Stimulated activated naive CD8-positive, alpha-beta T cell treated with anti-CD3 and anti-CD28 coated beads, Interleukin-15, amount 100 ng/mL, for 72 hours (primary cell): ENCODE data around the gene PLEKHA5.
A peak's percentile ranks its signal among the peaks of the same experiment; 100 is the strongest.
"Not testable (repeated sequence)": the region's sequence is repeated elsewhere in the genome, so short reads cannot be mapped to it uniquely, and the experiment has no call there.

Experiments used
- ATAC-seq: fragments of 150-1000 bp; cut with Tn5 transposase; 2 replicates; pipeline ENCODE4 v1.10.0; 2021; ENCODE audit warnings: mild to moderate bottlenecking, moderate library complexity
- DNase-seq, 2 donors: peaks; one replicate each; pipeline ENCODE4 v3.0.0; 2021 to 2022
- H3K27ac Mint-ChIP-seq, 2 donors: one replicate each; pipeline ENCODE4 v1.8.0; 2022; ENCODE audit warnings: mild to moderate bottlenecking in 2 of 2, mixed read lengths in 2 of 2, moderate library complexity in 2 of 2
- H3K27me3 Mint-ChIP-seq: one replicate; pipeline ENCODE4 v1.8.0; 2022; ENCODE audit warnings: mixed read lengths
- H3K4me1 Mint-ChIP-seq: one replicate; pipeline ENCODE4 v1.8.0; 2022; ENCODE audit warnings: mild to moderate bottlenecking, mixed read lengths
- H3K4me3 Mint-ChIP-seq, 2 donors: one replicate each; pipeline ENCODE4 v1.8.0; 2022; ENCODE audit warnings: mild to moderate bottlenecking in 2 of 2, mixed read lengths in 2 of 2, moderate library complexity in 1 of 2
- H3K9me3 Mint-ChIP-seq, 2 donors: one replicate each; pipeline ENCODE4 v1.8.0; 2022; ENCODE audit warnings: mixed read lengths in 2 of 2

Gene PLEKHA5, protein sequence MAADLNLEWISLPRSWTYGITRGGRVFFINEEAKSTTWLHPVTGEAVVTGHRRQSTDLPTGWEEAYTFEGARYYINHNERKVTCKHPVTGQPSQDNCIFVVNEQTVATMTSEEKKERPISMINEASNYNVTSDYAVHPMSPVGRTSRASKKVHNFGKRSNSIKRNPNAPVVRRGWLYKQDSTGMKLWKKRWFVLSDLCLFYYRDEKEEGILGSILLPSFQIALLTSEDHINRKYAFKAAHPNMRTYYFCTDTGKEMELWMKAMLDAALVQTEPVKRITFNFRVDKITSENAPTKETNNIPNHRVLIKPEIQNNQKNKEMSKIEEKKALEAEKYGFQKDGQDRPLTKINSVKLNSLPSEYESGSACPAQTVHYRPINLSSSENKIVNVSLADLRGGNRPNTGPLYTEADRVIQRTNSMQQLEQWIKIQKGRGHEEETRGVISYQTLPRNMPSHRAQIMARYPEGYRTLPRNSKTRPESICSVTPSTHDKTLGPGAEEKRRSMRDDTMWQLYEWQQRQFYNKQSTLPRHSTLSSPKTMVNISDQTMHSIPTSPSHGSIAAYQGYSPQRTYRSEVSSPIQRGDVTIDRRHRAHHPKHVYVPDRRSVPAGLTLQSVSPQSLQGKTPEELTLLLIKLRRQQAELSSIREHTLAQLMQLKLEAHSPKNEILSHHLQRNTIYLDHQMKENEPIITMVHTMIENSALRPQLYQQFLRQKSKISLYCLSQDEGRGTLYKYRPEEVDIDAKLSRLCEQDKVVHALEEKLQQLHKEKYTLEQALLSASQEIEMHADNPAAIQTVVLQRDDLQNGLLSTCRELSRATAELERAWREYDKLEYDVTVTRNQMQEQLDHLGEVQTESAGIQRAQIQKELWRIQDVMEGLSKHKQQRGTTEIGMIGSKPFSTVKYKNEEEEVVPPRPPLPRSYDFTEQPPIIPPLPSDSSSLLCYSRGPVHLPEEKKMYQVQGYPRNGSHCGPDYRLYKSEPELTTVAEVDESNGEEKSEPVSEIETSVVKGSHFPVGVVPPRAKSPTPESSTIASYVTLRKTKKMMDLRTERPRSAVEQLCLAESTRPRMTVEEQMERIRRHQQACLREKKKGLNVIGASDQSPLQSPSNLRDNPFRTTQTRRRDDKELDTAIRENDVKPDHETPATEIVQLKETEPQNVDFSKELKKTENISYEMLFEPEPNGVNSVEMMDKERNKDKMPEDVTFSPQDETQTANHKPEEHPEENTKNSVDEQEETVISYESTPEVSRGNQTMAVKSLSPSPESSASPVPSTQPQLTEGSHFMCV

DNA sequence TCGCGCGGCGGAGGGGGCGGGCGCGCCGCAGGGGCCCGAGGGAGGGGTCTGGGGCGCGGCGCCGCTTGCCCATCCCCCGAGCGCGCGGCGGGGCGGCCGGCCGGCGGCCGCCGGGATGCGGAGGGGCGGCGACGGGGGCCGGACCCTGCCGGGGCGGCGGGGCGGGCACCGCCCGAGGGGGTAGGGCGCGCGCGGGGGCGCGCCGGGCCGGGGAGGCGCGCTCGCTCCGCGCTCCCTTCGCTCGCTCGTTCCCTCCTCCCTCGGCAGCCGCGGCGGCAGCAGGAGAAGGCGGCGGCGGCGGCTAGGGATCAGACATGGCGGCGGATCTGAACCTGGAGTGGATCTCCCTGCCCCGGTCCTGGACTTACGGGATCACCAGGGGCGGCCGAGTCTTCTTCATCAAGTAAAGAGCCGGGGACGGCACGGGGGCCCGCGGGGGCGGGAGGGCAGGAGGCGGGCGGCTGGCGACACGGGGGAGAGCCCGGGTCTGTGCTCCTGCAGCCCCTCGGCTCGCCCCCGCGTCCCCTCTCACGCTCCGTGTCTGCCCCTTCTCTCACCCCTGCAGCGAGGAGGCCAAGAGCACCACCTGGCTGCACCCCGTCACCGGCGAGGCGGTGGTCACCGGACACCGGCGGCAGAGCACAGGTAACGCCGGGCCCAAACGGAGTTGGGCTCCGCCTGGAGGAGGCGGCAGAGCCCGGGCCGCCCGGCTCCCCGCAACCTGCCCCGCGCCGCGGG lies at the start of gene PLEKHA5:
Gene PLEKHA5, plus strand, starts transcription at position 248 of the 738 bp plus-strand sequence. Its CDS starts 67 bp downstream, at position 315.
- DNase-seq (peak; percentile 38 to 47), ATAC-seq (peak; percentile 76)
- Mint-ChIP-seq H3K27ac (peak within 1 kb of the TSS; percentile 42 to 85), H3K9me3 (peaks cover 10 to 12% of the 10 kb centered on the region in 2 donors), H3K4me3 (peak within 1 kb of the TSS; percentile 88 to 96), H3K27me3 (peaks cover 32% of the 10 kb centered on the region), H3K4me1 (peaks cover 11% of the 10 kb centered on the region)

DNA sequence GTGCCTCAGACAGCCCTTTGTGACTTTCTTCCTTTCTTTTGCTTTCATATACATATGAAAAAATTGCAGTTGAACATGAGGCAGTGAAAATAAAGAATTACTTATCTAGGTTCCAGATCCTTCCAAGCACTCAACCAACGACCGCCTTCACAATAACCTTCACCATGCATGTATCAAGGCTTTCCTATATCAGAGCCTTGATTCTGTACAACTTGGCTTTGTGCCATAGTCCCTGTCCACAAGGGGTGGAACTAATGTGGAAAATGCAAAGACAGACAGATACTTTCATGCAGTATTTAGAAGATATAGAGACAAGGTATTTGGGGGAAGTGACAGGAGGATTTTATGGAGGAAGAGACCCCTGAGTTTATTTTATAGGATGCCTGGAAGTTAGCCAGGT lies 48.6 kb upstream of the PLEKHA5 start:
- H3K4me3 Mint-ChIP-seq = no peak overlapping the region
- no peaks in the 10 kb centered on the region for H3K27me3 Mint-ChIP-seq
- no peak overlapping the region for H3K27ac Mint-ChIP-seq
- no peaks in the 10 kb centered on the region for H3K4me1 Mint-ChIP-seq
- ATAC-seq = no peak
- no peak for DNase-seq
- no peaks in the 10 kb centered on the region for H3K9me3 Mint-ChIP-seq

DNA sequence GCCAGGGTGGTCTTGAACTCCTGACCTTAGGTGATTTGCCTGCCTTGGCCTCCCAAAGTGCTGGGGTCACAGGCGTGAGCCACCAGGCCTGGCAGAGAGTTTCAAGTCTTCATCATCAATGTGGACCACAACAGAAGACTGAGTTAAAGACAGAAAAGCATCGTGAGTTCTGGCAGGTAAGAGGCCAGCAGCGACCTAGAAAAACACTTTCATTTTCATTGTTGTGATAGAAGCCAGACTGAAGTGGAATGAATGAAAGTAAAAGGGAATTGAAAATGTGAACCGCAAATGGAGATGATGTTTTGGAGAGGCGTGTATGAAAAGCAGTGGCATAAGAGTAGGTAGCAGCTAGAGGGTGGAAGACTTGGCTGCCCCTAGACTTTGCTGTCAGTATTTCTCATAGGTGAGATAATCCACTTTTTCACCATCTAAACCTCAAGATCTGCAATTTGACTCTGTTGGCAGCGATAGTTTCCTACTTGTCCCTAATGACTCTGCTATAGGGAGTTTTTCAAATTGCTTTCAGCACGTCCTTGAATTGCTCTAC lies 47.1 kb upstream of the PLEKHA5 start:
- Mint-ChIP-seq H3K4me1 (no peaks in the 10 kb centered on the region), H3K9me3 (no peaks in the 10 kb centered on the region), H3K27ac (no peak overlapping the region), H3K4me3 (no peak overlapping the region), H3K27me3 (no peaks in the 10 kb centered on the region)
- no peak for DNase-seq
- ATAC-seq = no peak

DNA sequence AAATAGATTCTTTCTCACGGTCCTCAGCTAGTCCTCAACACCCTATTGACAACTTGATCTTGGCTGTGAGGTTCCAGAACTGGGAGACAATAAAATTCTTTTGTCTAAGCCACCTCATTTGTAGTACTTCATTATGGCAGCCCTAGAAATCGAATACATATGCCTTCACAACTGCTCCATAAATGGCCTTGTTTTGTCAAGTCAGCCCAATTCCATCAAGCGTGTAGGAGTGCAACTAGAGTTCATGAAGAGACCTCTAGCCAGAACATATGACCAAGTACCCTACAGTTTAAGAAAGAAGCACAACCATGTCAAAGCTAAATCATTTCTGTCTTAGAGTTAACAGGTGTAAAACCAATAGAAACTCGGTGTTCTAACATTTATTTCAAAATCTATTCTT lies 45.0 kb upstream of the PLEKHA5 start:
- Mint-ChIP-seq H3K4me1 (no peaks in the 10 kb centered on the region), H3K9me3 (peaks cover 0 to 6% of the 10 kb centered on the region in 2 donors), H3K27me3 (peaks cover 7% of the 10 kb centered on the region), H3K27ac (no peak overlapping the region), H3K4me3 (no peak overlapping the region)
- ATAC-seq (no peak), DNase-seq (no peak)

DNA sequence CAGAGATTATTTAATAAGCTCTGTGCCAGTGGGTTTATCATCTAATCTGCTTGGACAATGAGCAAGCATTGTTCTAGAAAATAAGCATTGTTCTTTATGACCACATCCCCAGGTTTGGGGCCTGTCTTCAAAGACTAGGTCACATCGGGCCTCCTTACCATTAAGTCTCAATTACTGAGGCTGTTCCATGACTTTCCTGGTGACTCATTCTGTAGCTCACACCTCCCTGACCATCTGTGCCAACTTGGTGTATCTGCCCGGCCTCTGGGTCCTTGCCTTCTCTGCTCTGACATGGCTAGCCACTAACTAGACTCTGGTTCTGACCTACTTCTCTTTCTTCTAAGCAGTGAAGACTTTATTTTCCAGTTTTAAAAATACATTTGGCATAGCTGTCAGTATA lies 44.4 kb upstream of the PLEKHA5 start:
- no peak overlapping the region for H3K4me3 Mint-ChIP-seq
- H3K4me1 Mint-ChIP-seq = no peaks in the 10 kb centered on the region
- H3K9me3 Mint-ChIP-seq = peaks cover 0 to 6% of the 10 kb centered on the region in 2 donors
- DNase-seq (no peak), ATAC-seq (no peak)
- H3K27me3 Mint-ChIP-seq = peaks cover 7% of the 10 kb centered on the region
- no peak overlapping the region for H3K27ac Mint-ChIP-seq

DNA sequence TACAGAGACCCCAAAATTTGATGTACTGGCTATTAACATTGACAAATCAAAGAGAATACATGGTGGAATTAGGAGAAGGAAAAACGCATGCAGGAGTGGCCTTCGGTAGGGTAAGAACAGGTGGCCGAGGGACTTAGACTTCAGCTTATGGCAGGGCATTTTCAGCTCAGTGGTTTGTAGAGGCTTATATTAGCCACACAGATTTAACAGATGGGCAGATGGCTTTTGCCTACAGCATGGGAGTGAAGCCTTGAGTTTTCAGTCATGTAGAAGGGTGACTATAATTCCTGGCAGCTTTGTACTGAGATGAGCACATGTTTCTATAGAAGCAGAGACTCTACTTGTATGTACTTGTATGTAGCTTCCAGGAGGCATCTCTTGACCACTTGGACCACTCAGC lies 40.9 kb upstream of the PLEKHA5 start:
- H3K4me3 Mint-ChIP-seq = no peak overlapping the region
- H3K27me3 Mint-ChIP-seq = peaks cover 7% of the 10 kb centered on the region
- DNase-seq (no peak), ATAC-seq (no peak)
- no peak overlapping the region for H3K27ac Mint-ChIP-seq
- peaks cover 0 to 6% of the 10 kb centered on the region in 2 donors for H3K9me3 Mint-ChIP-seq
- no peaks in the 10 kb centered on the region for H3K4me1 Mint-ChIP-seq

DNA sequence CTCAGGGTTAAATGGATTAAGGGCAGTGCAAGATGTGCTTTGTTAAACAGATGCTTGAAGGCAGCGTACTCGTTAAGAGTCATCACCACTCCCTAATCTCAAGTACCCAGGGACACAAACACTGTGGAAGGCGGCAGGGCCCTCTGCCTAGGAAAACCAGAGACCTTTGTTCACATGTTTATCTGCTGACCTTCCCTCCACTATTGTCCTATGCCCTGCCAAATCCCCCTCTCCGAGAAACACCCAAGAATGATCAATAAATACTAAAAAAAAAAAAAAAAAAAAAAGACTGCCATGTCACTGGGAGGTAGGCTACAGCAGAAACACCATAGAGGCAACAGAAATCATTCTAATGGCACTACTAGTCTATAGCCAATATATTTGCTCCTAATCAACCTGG lies 37.1 kb upstream of the PLEKHA5 start:
- ATAC-seq, H3K4me1 Mint-ChIP-seq, H3K9me3 Mint-ChIP-seq, H3K27ac Mint-ChIP-seq, DNase-seq, H3K4me3 Mint-ChIP-seq, H3K27me3 Mint-ChIP-seq: not testable (repeated sequence)

DNA sequence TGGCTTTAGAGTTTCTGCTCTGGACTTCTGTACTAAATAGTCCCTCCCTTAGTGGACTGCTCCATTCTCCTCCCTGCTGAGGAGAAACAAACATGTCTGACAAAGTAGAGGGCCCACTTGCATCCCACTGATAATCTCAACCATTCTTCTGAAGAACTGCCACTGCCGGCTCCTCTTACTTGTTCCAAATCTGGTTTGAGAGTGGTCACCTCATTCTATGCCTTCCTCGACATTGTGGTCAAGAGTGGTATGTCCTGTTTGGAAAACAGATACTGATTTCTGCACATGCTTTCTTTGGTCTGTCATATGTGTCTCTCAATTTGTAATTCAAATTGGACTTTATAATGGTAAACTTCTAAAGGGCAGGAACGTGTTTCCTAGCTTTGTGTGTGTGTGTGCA lies 36.3 kb upstream of the PLEKHA5 start:
- no peak overlapping the region for H3K4me3 Mint-ChIP-seq
- ATAC-seq = no peak
- peaks cover 0 to 6% of the 10 kb centered on the region in 2 donors for H3K9me3 Mint-ChIP-seq
- H3K27me3 Mint-ChIP-seq = peaks cover 7% of the 10 kb centered on the region
- no peaks in the 10 kb centered on the region for H3K4me1 Mint-ChIP-seq
- H3K27ac Mint-ChIP-seq = no peak overlapping the region
- DNase-seq = no peak

DNA sequence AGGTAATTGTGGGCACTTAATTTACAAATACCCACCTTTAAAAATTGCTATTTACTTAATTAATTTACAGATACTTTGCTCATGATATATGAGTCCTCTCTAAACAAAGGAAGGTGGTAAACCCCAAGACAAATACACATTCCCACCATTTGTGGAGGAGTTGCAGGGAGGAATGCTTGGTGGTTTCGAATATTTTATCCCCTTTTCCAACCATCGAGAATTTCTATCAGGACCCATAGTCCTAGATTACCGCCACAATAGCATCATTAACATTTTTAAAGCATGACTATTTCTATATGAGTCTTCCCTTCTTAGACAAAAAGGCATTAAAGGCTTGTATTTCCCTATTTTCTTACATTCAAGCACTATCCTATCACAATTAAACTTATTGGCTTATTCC lies 34.2 kb upstream of the PLEKHA5 start:
- Mint-ChIP-seq H3K4me3 (no peak overlapping the region), H3K27me3 (no peaks in the 10 kb centered on the region), H3K4me1 (no peaks in the 10 kb centered on the region), H3K9me3 (no peaks in the 10 kb centered on the region), H3K27ac (no peak overlapping the region)
- DNase-seq (no peak), ATAC-seq (no peak)

DNA sequence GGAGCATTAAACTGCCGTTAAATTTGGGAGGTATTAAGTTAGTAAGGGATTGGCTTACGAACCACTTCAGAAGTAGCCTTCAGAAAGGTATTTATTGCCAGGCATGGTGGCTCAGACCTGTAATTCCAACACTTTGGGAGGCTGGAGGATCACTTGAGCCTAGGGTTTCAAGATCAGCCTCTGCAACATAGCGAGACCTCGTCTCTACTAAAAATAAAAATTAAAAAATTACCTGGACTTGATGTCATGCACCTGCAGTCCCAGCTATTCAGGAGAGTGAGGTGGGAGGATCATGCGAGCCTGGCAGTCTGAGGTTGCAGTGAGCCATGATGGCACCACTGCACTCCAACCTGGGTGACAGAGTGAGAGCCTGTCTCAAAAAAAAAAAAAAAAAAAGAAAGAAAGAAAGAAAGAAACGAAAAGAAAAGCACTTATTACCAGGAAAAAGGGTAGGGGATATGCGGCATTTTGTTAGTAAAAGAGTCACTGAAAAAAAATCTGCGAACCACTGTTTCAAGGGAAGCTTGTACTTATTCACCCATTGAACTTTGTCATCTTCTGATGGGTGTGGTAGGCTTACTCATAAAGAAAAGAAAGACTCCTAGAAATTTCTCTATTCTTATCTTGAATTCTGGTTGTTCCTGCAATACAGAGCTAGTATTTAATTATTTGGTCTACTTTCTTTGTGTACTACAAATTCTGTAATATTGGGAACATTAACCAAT lies 33.6 kb upstream of the PLEKHA5 start:
- H3K9me3 Mint-ChIP-seq = no peaks in the 10 kb centered on the region
- no peak overlapping the region for H3K27ac Mint-ChIP-seq
- no peaks in the 10 kb centered on the region for H3K4me1 Mint-ChIP-seq
- DNase-seq (no peak), ATAC-seq (no peak)
- no peaks in the 10 kb centered on the region for H3K27me3 Mint-ChIP-seq
- no peak overlapping the region for H3K4me3 Mint-ChIP-seq

DNA sequence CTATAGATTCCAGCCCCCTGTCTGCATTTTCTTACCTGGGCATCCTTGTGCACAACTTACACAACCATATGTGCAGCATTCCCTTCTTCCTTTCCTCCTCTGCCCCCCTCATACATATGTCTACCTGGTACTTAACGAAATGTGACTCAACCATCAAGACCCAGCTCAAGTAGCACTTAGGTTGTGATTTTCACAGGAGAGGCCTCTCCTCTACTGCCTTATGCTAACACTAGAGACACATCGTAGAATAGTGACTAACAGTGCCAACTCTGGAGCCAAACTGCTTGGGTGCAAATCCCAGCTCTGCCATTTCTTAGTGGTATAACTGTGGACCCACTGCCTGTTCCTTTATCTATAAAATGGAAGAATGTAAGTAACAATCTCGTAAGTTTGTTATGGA lies 24.1 kb upstream of the PLEKHA5 start:
- no peaks in the 10 kb centered on the region for H3K27me3 Mint-ChIP-seq
- H3K27ac Mint-ChIP-seq = no peak overlapping the region
- no peak for DNase-seq
- no peaks in the 10 kb centered on the region for H3K9me3 Mint-ChIP-seq
- H3K4me1 Mint-ChIP-seq = no peaks in the 10 kb centered on the region
- no peak for ATAC-seq
- H3K4me3 Mint-ChIP-seq = no peak overlapping the region

DNA sequence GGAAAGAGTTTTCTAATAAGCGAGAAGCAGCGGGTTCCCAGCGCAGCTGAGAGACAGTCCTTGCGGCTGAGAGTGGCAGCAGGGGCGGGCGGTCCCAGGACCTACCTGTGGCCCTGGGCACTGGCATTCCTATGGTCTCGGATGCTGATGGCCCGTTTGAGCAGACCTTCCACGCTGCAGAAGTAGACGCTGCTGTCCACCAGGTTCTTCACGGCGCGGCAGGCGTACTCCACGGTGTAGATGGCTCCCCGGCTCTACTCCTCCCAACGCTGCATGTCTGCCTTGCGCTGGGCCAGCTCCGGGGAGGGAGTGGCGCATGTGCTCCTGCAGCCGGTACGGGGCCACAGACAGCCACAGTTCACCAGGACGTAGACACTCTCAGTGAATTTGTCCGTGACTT lies 21.8 kb upstream of the PLEKHA5 start:
- Mint-ChIP-seq H3K27me3 (no peaks in the 10 kb centered on the region), H3K4me3 (no peak overlapping the region), H3K4me1 (no peaks in the 10 kb centered on the region), H3K9me3 (no peaks in the 10 kb centered on the region), H3K27ac (no peak overlapping the region)
- DNase-seq (no peak), ATAC-seq (no peak)

DNA sequence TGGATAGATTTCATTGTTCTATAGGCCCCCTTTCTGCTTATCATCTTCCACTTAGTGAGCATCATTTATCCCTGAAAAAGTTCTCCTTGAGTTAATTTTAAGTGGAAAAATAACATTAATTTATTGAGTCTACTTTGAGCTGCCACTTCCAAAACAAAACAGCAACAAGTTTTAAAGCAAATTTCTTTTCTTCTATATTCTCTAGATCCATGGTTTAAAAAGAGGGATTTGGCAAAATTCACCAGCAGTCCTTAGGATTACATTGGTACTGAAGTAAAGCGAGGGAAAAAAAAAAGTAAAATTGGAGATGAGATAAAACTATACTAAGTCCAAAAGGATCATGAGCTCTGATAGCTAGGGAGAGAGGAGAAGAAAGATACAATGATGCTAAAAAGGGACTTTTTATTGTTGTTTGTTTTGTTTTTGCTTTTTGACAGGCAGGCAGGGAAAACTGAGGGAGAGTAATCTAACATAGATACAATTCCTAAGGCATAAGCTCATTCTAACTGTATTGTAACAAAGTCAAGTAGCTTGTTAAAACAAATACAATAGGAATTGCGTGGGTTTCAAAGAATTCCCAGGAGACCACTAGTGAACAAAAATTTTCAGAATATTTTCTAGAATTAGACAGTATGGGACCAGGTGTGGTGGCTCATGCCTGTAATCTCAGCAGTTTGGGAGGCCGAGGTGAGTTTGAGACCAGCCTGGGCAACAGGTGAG lies 19.2 kb upstream of the PLEKHA5 start:
- no peaks in the 10 kb centered on the region for H3K27me3 Mint-ChIP-seq
- ATAC-seq = no peak
- DNase-seq = no peak

DNA sequence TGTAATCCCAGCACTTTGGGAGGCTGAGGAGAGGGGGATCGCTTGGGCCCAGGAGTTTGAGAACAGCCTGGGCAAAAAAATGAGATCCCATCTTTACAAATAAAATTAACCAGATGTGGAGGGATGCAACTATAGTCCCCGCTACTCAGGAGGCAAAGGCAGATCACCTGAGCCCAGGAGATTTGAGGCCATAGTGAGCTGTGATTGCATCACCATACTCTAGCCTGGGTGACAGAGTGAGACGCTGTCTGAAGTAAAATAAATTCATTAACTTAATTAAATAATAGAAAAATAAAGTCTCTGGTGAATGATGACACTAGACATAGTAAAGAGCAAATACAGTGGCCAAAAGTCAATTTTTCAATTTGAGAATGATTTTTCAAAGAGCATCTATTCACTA lies 16.1 kb upstream of the PLEKHA5 start:
- DNase-seq = no peak
- Mint-ChIP-seq H3K9me3 (no peaks in the 10 kb centered on the region), H3K4me1 (no peaks in the 10 kb centered on the region), H3K4me3 (no peak overlapping the region), H3K27ac (no peak overlapping the region), H3K27me3 (no peaks in the 10 kb centered on the region)
- no peak for ATAC-seq

More for the DNA sequence above, 19.2 kb upstream of the PLEKHA5 start:
- Mint-ChIP-seq H3K27ac (no peak overlapping the region), H3K9me3 (no peaks in the 10 kb centered on the region), H3K4me1 (no peaks in the 10 kb centered on the region), H3K4me3 (no peak overlapping the region)
